Cardiac muscle cell (in vitro differentiated cells and primary cell): ENCODE results near the gene KLK12. TPM values are rescaled to one million over a fixed set of nuclear protein-coding genes. Genes with fewer than 3 reads are reported as not detected.
A peak's percentile ranks its signal among the peaks of the same experiment; 100 is the strongest.

ENCODE experiments used
- DNase-seq, 2 donors: peaks; one replicate each; pipeline versions ENCODE4 v3.0.0 to v3.0.0-alpha.2; 2010 to 2017; ENCODE audit warnings: low read depth in 1 of 2, low spot score in 1 of 2
- H3K27ac ChIP-seq: fragments of 200-600 bp; sonication (generic); 2 replicates; pipeline ENCODE4 v1.5.1; 2016
- H3K27me3 ChIP-seq: fragments of 200-600 bp; sonication (generic); 2 replicates; pipeline ENCODE4 v1.6.0; 2016; ENCODE audit warnings: control low read depth
- H3K36me3 ChIP-seq: fragments of 200-600 bp; sonication (generic); 2 replicates; pipeline ENCODE4 v1.5.1; 2016; ENCODE audit warnings: control low read depth
- H3K4me1 ChIP-seq: fragments of 200-600 bp; sonication (generic); 2 replicates; pipeline ENCODE4 v1.8.1; 2017; ENCODE audit warnings: low read depth, mild to moderate bottlenecking, mixed run types
- H3K4me3 ChIP-seq: fragments of 200-600 bp; sonication (generic); 2 replicates; pipeline ENCODE4 v1.5.1; 2016; ENCODE audit warnings: mild to moderate bottlenecking
- H3K9me3 ChIP-seq: fragments of 200-600 bp; sonication (generic); 2 replicates; pipeline ENCODE4 v1.5.1; 2017; ENCODE audit warnings: low read depth, mild to moderate bottlenecking, control low read depth
- CTCF ChIP-seq: IDR thresholded peaks from 2 replicates; pipeline ENCODE4 v1.5.1; 2012; ENCODE audit warnings: low read depth, mild to moderate bottlenecking, low read length
- polyA plus RNA-seq: library from polyadenylated mRNA; unstranded; fragments of >200 nt; fragmentation: Nextera tagmentation; extraction: Ambion mirVana; gene quantifications from 2 replicates; pipeline ENCODE4 v1.2.1, GENCODE V29; 2016
- total RNA-seq: library from RNA; depleted of rRNA; stranded (reverse); fragments of >200 nt; gene quantifications from 2 replicates; pipeline ENCODE4 v1.2.3, GENCODE V29; 2016

Gene KLK12
- total and polyA plus RNA-seq, 2 experiments from 2014 or later, result not detected

GRCh38 chr19:51055866-51056265, 21.1 kb upstream of the KLK12 start:
- Histone ChIP-seq H3K9me3 (no peaks in the 10 kb centered on the region), H3K27ac (no peak overlapping the region), H3K27me3 (no peaks in the 10 kb centered on the region), H3K4me3 (no peak overlapping the region), H3K4me1 (no peaks in the 10 kb centered on the region), H3K36me3 (no peaks in the 10 kb centered on the region)
- no peak for TF ChIP-seq CTCF
- no peak for DNase-seq

GRCh38 chr19:51047031-51047335, 12.2 kb upstream of the KLK12 start:
- peaks cover 4% of the 10 kb centered on the region for H3K27me3 ChIP-seq
- no peaks in the 10 kb centered on the region for H3K9me3 ChIP-seq
- H3K27ac ChIP-seq, result no peak overlapping the region
- H3K4me1 ChIP-seq, result no peaks in the 10 kb centered on the region
- TF ChIP-seq CTCF, result no peak
- H3K4me3 ChIP-seq, result no peak overlapping the region
- DNase-seq, result no peak
- no peaks in the 10 kb centered on the region for H3K36me3 ChIP-seq

- no peak overlapping the region for H3K4me3 ChIP-seq
- H3K27ac ChIP-seq, result no peak overlapping the region
- no peaks in the 10 kb centered on the region for H3K36me3 ChIP-seq
- TF ChIP-seq CTCF, result no peak
- H3K4me1 ChIP-seq, result no peaks in the 10 kb centered on the region
- H3K9me3 ChIP-seq, result no peaks in the 10 kb centered on the region
- peaks cover 4% of the 10 kb centered on the region for H3K27me3 ChIP-seq
- DNase-seq, result no peak
These were observed 9.5 kb upstream of the KLK12 start for GRCh38 chr19:51044327-51044726.

GRCh38 chr19:51043497-51043896, 8.7 kb upstream of the KLK12 start:
- H3K9me3 ChIP-seq, result no peaks in the 10 kb centered on the region
- no peak for TF ChIP-seq CTCF
- no peak for DNase-seq
- H3K36me3 ChIP-seq, result no peaks in the 10 kb centered on the region
- H3K4me3 ChIP-seq, result no peak overlapping the region
- H3K27me3 ChIP-seq, result peaks cover 4% of the 10 kb centered on the region
- no peaks in the 10 kb centered on the region for H3K4me1 ChIP-seq
- no peak overlapping the region for H3K27ac ChIP-seq

- Histone ChIP-seq H3K4me1 (no peaks in the 10 kb centered on the region), H3K4me3 (no peak overlapping the region), H3K36me3 (no peaks in the 10 kb centered on the region), H3K27ac (no peak overlapping the region), H3K9me3 (no peaks in the 10 kb centered on the region), H3K27me3 (no peaks in the 10 kb centered on the region)
- no peak for DNase-seq
- no peak for TF ChIP-seq CTCF
These were observed 5.3 kb upstream of the KLK12 start for GRCh38 chr19:51040151-51040550.

GRCh38 chr19:51036519-51036918, 1.7 kb upstream of the KLK12 start:
- H3K4me1 ChIP-seq, result no peaks in the 10 kb centered on the region
- H3K9me3 ChIP-seq, result no peaks in the 10 kb centered on the region
- H3K27ac ChIP-seq, result no peak overlapping the region
- no peak overlapping the region for H3K4me3 ChIP-seq
- H3K27me3 ChIP-seq, result peaks cover 4% of the 10 kb centered on the region
- no peaks in the 10 kb centered on the region for H3K36me3 ChIP-seq
- peak in 1 of 2 donors; percentile 15 for DNase-seq
- TF ChIP-seq CTCF, result no peak
